ENCODE measurements around the gene WNT7B.

WNT7B gene

GRCh38 chr22:45977003-45977411 lies at the start of gene WNT7B:
WNT7B (minus strand) TSS chr22:45977162; CDS start chr22:45976754, 408 bp downstream.
- H3K4me1 Mint-ChIP-seq, result peaks cover 9% of the 10 kb centered on the region
- H3K4me3 Mint-ChIP-seq, result peak within 1 kb of the TSS; percentile 37
- no peak for ATAC-seq
- no peaks in the 10 kb centered on the region for H3K9me3 Mint-ChIP-seq
- no peak within 1 kb of the TSS for H3K27ac Mint-ChIP-seq
- no peak for DNase-seq (ENCODE audit: low spot score in 2 of 2)
- H3K36me3 Mint-ChIP-seq, result no peaks in the 10 kb centered on the region

- H3K27ac Mint-ChIP-seq, result peak overlapping the region; percentile 15
- H3K36me3 Mint-ChIP-seq, result no peaks in the 10 kb centered on the region
- no peaks in the 10 kb centered on the region for H3K4me1 Mint-ChIP-seq
- ATAC-seq, result no peak
- H3K9me3 Mint-ChIP-seq, result no peaks in the 10 kb centered on the region
- H3K4me3 Mint-ChIP-seq, result no peak overlapping the region
- DNase-seq (ENCODE audit: low spot score in 2 of 2), result no peak
These were observed 49.3 kb upstream of the WNT7B start for GRCh38 chr22:46025973-46026898.

- Mint-ChIP-seq H3K27ac (peak overlapping the region; percentile 15), H3K4me3 (no peak overlapping the region)
These were observed 48.4 kb upstream of the WNT7B start for GRCh38 chr22:46025225-46025972.

DNA sequence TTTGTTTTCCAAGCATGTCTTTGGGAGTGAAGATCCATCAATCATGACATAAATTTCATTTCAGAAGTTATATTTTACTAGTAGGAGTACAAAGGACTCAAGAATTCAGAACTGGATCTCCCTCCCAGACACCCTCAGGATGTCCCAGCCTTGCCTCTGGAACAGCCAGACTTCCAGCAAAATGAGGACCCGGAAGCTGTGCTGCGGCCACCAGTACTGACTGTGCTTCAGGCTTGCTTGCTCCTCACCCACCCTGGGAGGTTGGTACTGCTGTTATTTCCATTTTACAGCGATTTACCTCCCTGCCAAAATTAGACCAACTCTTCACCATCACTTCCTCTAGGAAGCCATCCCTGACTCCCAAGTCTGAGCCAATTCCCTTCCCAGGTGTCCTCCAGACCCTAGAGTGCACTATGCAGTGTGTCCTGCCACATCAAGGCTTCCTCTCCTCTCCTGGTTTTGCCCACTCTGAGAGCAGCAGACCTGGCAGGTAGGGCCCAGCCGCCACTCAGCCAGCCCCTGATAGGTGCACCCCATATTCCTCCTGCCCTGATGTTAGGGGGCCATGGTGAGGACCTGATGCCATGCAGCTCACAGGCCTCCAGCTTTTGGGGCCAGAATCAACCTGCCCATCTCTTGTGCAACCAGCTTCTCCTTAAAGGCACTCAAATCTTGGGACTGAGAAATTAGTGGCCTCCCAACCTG lies 47.3 kb upstream of the WNT7B start:
- Mint-ChIP-seq H3K27ac (no peak overlapping the region), H3K9me3 (no peaks in the 10 kb centered on the region), H3K36me3 (no peaks in the 10 kb centered on the region)

More at GRCh38 chr22:46025225-46025972, 48.4 kb upstream of the WNT7B start:
- ATAC-seq, result no peak
- no peak for DNase-seq (ENCODE audit: low spot score in 2 of 2)
- H3K4me1 Mint-ChIP-seq, result no peaks in the 10 kb centered on the region
- no peaks in the 10 kb centered on the region for H3K9me3 Mint-ChIP-seq
- H3K36me3 Mint-ChIP-seq, result no peaks in the 10 kb centered on the region

DNA sequence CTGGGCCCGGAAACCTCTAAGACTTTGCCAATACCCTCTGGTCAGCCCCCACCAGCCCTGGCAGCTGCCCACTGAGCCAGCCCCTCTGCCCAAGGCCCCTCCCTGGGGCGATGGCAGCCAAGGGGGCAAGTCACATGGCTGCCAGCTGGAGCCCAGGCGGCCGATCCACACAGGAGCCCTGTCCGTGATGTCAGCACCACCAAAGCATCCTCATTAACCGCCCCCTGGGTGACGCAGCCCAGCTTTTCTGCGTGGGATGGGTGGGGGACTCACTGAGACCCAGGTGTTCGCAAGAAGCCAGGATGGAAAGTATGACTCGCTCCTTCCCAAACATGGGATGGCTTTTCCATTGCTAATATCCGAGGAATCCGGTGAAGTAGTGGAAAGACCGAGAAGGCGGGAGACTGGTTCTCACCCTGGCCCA lies 46.6 kb upstream of the WNT7B start:
- H3K36me3 Mint-ChIP-seq, result no peaks in the 10 kb centered on the region
- no peak for ATAC-seq
- H3K27ac Mint-ChIP-seq, result no peak overlapping the region
- H3K4me1 Mint-ChIP-seq, result no peaks in the 10 kb centered on the region
- no peak overlapping the region for H3K4me3 Mint-ChIP-seq
- H3K9me3 Mint-ChIP-seq, result no peaks in the 10 kb centered on the region
- no peak for DNase-seq (ENCODE audit: low spot score in 2 of 2)

More for the DNA sequence above, 47.3 kb upstream of the WNT7B start:
- Mint-ChIP-seq H3K4me3 (no peak overlapping the region), H3K4me1 (no peaks in the 10 kb centered on the region)
- no peak for DNase-seq (ENCODE audit: low spot score in 2 of 2)
- ATAC-seq, result no peak

- ATAC-seq, result no peak
- no peaks in the 10 kb centered on the region for H3K9me3 Mint-ChIP-seq
- H3K36me3 Mint-ChIP-seq, result no peaks in the 10 kb centered on the region
- no peak for DNase-seq (ENCODE audit: low spot score in 2 of 2)
- H3K4me3 Mint-ChIP-seq, result no peak overlapping the region
- no peak overlapping the region for H3K27ac Mint-ChIP-seq
- H3K4me1 Mint-ChIP-seq, result no peaks in the 10 kb centered on the region
These were observed 46.0 kb upstream of the WNT7B start for GRCh38 chr22:46022881-46023512.

GRCh38 chr22:46021577-46021976 lies 44.6 kb upstream of the WNT7B start:
- H3K9me3 Mint-ChIP-seq, result no peaks in the 10 kb centered on the region

DNA sequence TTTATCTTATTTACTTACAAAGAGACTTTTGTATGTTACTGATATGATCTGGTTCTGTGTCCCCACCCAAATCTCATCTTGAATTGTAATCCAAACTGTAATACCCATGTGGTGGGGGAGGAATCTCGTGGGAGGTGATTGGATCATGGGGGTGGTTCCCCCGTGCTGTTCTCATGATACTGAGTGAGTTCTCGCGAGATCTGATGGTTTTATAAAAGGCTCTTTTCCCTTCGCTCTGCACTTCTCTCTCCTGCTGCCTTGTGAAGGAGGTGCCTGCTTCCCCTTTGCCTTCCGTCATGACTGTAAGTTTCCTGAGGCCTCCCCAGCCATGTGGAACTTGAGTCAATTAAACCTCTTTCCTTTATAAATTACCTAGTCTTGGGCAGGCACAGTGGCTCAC lies 42.4 kb upstream of the WNT7B start:
- no peaks in the 10 kb centered on the region for H3K9me3 Mint-ChIP-seq
- DNase-seq (ENCODE audit: low spot score in 2 of 2) (no peak), ATAC-seq (no peak)
- H3K27ac Mint-ChIP-seq, result no peak overlapping the region
- H3K36me3 Mint-ChIP-seq, result no peaks in the 10 kb centered on the region
- H3K4me3 Mint-ChIP-seq, result no peak overlapping the region
- H3K4me1 Mint-ChIP-seq, result peaks cover 8% of the 10 kb centered on the region

More at GRCh38 chr22:46021577-46021976, 44.6 kb upstream of the WNT7B start:
- no peaks in the 10 kb centered on the region for H3K4me1 Mint-ChIP-seq
- H3K4me3 Mint-ChIP-seq, result no peak overlapping the region
- no peaks in the 10 kb centered on the region for H3K36me3 Mint-ChIP-seq
- no peak for ATAC-seq
- no peak overlapping the region for H3K27ac Mint-ChIP-seq
- DNase-seq (ENCODE audit: low spot score in 2 of 2), result no peak

DNA sequence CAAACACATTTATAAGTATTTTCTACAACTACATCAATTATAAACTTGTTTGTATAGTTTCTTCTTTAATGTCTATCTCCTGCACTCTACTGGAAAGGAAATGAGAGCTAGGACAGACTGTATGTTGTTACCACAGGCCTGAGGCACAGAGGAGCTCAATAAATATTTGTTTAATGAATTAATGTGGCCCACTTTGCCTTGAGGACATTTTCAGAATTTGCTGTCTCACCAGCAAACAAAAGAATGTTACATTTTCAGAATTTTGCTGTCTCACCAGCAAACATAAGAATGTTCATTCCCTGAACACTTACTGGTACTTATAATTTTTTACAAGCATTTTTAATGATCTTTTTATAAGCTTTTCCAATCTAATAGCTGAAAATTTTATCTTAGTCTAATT lies 41.9 kb upstream of the WNT7B start:
- ATAC-seq (no peak), DNase-seq (ENCODE audit: low spot score in 2 of 2) (no peak)
- Mint-ChIP-seq H3K36me3 (no peaks in the 10 kb centered on the region), H3K4me3 (no peak overlapping the region), H3K4me1 (peaks cover 13% of the 10 kb centered on the region), H3K27ac (no peak overlapping the region), H3K9me3 (no peaks in the 10 kb centered on the region)

DNA sequence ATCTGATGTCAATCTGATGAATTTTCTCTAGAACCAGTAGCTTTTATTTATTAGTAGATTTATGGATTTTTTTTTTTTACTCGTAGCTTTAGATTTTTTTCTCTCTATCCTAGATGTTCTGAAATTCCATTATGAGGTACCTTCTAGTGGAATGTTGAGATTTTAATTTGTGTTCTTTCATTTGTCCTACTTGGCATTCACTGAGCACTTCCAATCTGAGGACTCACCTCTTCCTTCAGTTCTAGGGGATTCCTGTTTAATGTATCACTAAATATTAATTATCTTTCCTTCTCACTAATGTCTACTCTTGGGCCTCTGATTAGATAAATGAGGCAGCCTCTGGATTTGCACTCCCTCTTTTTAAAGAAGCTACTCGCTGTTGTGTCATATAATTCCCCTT lies 40.2 kb upstream of the WNT7B start:
- H3K36me3 Mint-ChIP-seq, result no peaks in the 10 kb centered on the region
- peaks cover 20% of the 10 kb centered on the region for H3K4me1 Mint-ChIP-seq
- H3K27ac Mint-ChIP-seq, result no peak overlapping the region
- no peak for ATAC-seq
- DNase-seq (ENCODE audit: low spot score in 2 of 2), result no peak
- no peaks in the 10 kb centered on the region for H3K9me3 Mint-ChIP-seq
- H3K4me3 Mint-ChIP-seq, result no peak overlapping the region

DNA sequence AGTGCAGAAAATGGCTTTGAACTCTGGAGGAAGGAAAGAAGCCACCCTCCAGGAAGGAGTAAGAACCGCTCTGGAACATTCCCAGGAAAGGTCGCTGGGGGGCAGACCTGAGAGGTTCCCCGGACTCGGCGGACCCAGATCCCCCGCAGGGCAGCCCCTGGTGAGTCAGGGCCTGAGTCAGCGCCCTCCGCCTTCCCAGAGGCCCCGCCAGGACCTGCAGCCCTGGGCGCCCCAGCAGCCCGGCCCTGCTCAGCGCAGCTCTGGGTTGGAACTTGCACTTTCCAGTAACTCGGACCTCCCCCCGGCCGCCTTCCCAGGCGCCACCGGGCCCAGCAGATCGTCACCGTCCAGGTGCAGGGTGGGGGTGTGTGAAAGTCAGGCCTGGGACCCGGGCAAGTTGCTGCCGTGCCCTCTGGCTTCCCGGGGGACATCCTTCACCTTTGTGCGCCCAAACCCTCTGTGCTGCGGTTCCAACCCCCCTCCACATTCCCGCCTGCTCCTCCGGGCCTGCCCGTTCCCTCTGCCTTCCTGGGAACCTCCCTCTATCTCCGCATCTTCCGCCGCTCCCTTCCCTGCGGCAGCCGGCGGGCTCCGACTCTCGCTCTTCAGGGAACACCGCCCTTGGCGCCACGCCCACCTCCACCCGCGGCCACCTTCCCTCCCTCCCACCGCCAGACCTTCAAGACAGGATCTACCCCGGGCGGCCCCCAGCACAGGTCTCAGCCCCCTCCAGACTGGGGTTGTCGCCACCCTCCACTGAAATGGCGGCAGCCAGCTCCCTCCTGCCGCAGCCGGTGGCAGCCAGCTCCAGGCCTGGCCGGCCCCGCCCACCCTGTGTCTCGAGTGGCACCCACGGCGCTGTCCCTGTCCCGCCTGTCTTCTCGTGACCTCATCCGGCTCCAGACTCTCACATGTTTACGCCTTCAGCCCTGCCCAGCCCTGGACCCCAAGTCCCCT lies 36.8 kb upstream of the WNT7B start:
- DNase-seq (ENCODE audit: low spot score in 2 of 2) (peak; percentile 75 to 93), ATAC-seq (peak; percentile 98)
- H3K36me3 Mint-ChIP-seq, result no peaks in the 10 kb centered on the region
- peaks cover 20% of the 10 kb centered on the region for H3K4me1 Mint-ChIP-seq
- H3K4me3 Mint-ChIP-seq, result peak overlapping the region; percentile 80
- H3K9me3 Mint-ChIP-seq, result peaks cover 5% of the 10 kb centered on the region
- peak overlapping the region; percentile 78 for H3K27ac Mint-ChIP-seq

GRCh38 chr22:46012881-46013281 lies 35.9 kb upstream of the WNT7B start:
- ATAC-seq (no peak), DNase-seq (ENCODE audit: low spot score in 2 of 2) (no peak)
- Mint-ChIP-seq H3K4me3 (peak overlapping the region; percentile 80), H3K36me3 (no peaks in the 10 kb centered on the region), H3K9me3 (peaks cover 5% of the 10 kb centered on the region), H3K4me1 (peaks cover 20% of the 10 kb centered on the region), H3K27ac (peak overlapping the region; percentile 78)

- peaks cover 5% of the 10 kb centered on the region for H3K9me3 Mint-ChIP-seq
These were observed 35.4 kb upstream of the WNT7B start for GRCh38 chr22:46012182-46012880.

More at GRCh38 chr22:46012182-46012880, 35.4 kb upstream of the WNT7B start:
- Mint-ChIP-seq H3K27ac (no peak overlapping the region), H3K36me3 (no peaks in the 10 kb centered on the region), H3K4me1 (peaks cover 20% of the 10 kb centered on the region), H3K4me3 (peak overlapping the region; percentile 27)
- no peak for ATAC-seq
- DNase-seq (ENCODE audit: low spot score in 2 of 2), result no peak

All from stimulated activated effector memory CD8-positive, alpha-beta T cell treated with anti-CD3 and anti-CD28 coated beads, Interleukin-12 subunit alpha, Interleukin-12 subunit beta, amount 100 ng/mL, for 72 hours (primary cell).